Lower lobe of right lung (tissue), 2 donors: ENCODE data around the gene GPSM3. TPM values are rescaled to one million over a fixed set of nuclear protein-coding genes. Genes with fewer than 3 reads are reported as not detected.

Source experiments
- ATAC-seq, 2 donors: fragments of 200-7000 bp; cut with Tn5 transposase; one replicate each; pipeline ENCODE4 v1.9.1; 2020 to 2022; ENCODE audit warnings: mild to moderate bottlenecking in 2 of 2, moderate library complexity in 2 of 2
- DNase-seq: peaks from one replicate; pipeline ENCODE4 v3.0.0-alpha.2; 2020
- H3K27ac ChIP-seq: fragments of 200-600 bp; one replicate; pipeline ENCODE4 v1.8.0; 2022
- H3K27me3 ChIP-seq: fragments of 200-600 bp; one replicate; pipeline ENCODE4 v1.8.0; 2022; ENCODE audit warnings: low read depth
- H3K36me3 ChIP-seq: fragments of 200-600 bp; one replicate; pipeline ENCODE4 v1.8.0; 2022; ENCODE audit warnings: mild to moderate bottlenecking
- H3K4me1 ChIP-seq: fragments of 200-600 bp; one replicate; pipeline ENCODE4 v1.8.0; 2022
- H3K4me3 ChIP-seq: fragments of 200-600 bp; one replicate; pipeline ENCODE4 v1.8.0; 2022; ENCODE audit warnings: mild to moderate bottlenecking
- H3K9me3 ChIP-seq: fragments of 200-600 bp; one replicate; pipeline ENCODE4 v1.8.0; 2022
- CTCF ChIP-seq: fragments of 200-600 bp; IDR thresholded peaks from one replicate; pipeline ENCODE4 v1.8.0; 2022; ENCODE audit warnings: antibody characterized with exemption, mild to moderate bottlenecking
- intact Hi-C: fragments of 100-400 bp; cut with DNase I; formaldehyde crosslinking; loops from one replicate; pipeline ENCODE4 v1.11.0; 2022
- total RNA-seq: library from RNA; stranded (reverse); fragmentation: NEBNext Ultra II Directional; extraction: Animal tissue kit (Norgen Biotek cat#: 25700); gene quantifications from one replicate; pipeline ENCODE4 v1.2.1, GENCODE V29; 2021
- donor health status: DM: no; HTN: yes; CAD: no; lungs with severe emphysema.

Gene GPSM3
- total RNA-seq, 1 donor from 2014 or later, result 76.2 TPM

GRCh38 chr6:32203426-32204267 lies 11.2 kb upstream of the GPSM3 start:
- Histone ChIP-seq H3K27me3 (peaks cover 4% of the 10 kb centered on the region), H3K27ac (no peak overlapping the region), H3K36me3 (peaks cover 22% of the 10 kb centered on the region), H3K9me3 (no peaks in the 10 kb centered on the region), H3K4me1 (no peaks in the 10 kb centered on the region), H3K4me3 (no peak overlapping the region)
- no peak for TF ChIP-seq CTCF
- intact Hi-C loops, result no loop called here
- DNase-seq (no peak), ATAC-seq (no peak)

GRCh38 chr6:32202186-32202585 lies 9.7 kb upstream of the GPSM3 start:
- DNase-seq (no peak), ATAC-seq (no peak)
- Histone ChIP-seq H3K27me3 (peaks cover 4% of the 10 kb centered on the region), H3K36me3 (peaks cover 18% of the 10 kb centered on the region), H3K9me3 (no peaks in the 10 kb centered on the region), H3K4me1 (peaks cover 5% of the 10 kb centered on the region), H3K27ac (no peak overlapping the region), H3K4me3 (no peak overlapping the region)
- no peak for TF ChIP-seq CTCF
- intact Hi-C loops, result no loop called here

GRCh38 chr6:32200711-32201475 lies 8.4 kb upstream of the GPSM3 start:
- no peak for TF ChIP-seq CTCF
- ATAC-seq (no peak), DNase-seq (no peak)
- peaks cover 18% of the 10 kb centered on the region for H3K36me3 ChIP-seq
- H3K4me3 ChIP-seq, result no peak overlapping the region
- peaks cover 11% of the 10 kb centered on the region for H3K4me1 ChIP-seq
- H3K9me3 ChIP-seq, result no peaks in the 10 kb centered on the region
- peaks cover 4% of the 10 kb centered on the region for H3K27me3 ChIP-seq
- intact Hi-C loops, result no loop called here
- H3K27ac ChIP-seq, result no peak overlapping the region

- Histone ChIP-seq H3K27ac (no peak overlapping the region), H3K4me3 (no peak overlapping the region), H3K36me3 (peaks cover 11% of the 10 kb centered on the region), H3K9me3 (no peaks in the 10 kb centered on the region), H3K4me1 (peaks cover 26% of the 10 kb centered on the region), H3K27me3 (peaks cover 4% of the 10 kb centered on the region)
- no peak for DNase-seq
- TF ChIP-seq CTCF, result no peak
- no peak for ATAC-seq
- intact Hi-C loops, result no loop called here
Measured at GRCh38 chr6:32198866-32199265, 6.4 kb upstream of the GPSM3 start.

GRCh38 chr6:32198345-32198696 lies 5.9 kb upstream of the GPSM3 start:
- TF ChIP-seq CTCF, result no peak
- peaks cover 31% of the 10 kb centered on the region for H3K4me1 ChIP-seq
- H3K4me3 ChIP-seq, result no peak overlapping the region
- H3K27me3 ChIP-seq, result peaks cover 4% of the 10 kb centered on the region
- intact Hi-C loops, result no loop called here
- no peaks in the 10 kb centered on the region for H3K9me3 ChIP-seq
- ATAC-seq (no peak), DNase-seq (no peak)
- H3K36me3 ChIP-seq, result peaks cover 8% of the 10 kb centered on the region
- no peak overlapping the region for H3K27ac ChIP-seq
